OCI-LY3 (cell line): ENCODE results near the gene CLDN5.

Experiments used
- H2AFZ ChIP-seq: fragments of 200-600, 300-600 bp; shearing (Covaris generic); 2 replicates; pipeline ENCODE4 v1.6.0; 2014; ENCODE audit warnings: antibody characterized with exemption, low read depth, low read length
- H3K27ac ChIP-seq: fragments of 200-600, 300-600 bp; sonication (generic); 2 replicates; pipeline ENCODE4 v1.5.1; 2014; ENCODE audit warnings: mild to moderate bottlenecking, low read length, moderate library complexity, mixed read lengths
- H3K27me3 ChIP-seq: fragments of 200-600, 300-600 bp; sonication (generic); 2 replicates; pipeline ENCODE4 v1.6.1; 2014; ENCODE audit warnings: low read depth, low read length, mixed read lengths
- H3K36me3 ChIP-seq: fragments of 200-600, 300-600 bp; sonication (generic); replicated peaks from 2 replicates; pipeline ENCODE3; 2014; ENCODE audit warnings: low read depth, low read length, mixed read lengths
- H3K4me1 ChIP-seq: fragments of 300-600, 200-600 bp; sonication (generic); 2 replicates; pipeline ENCODE4 v1.6.1; 2014; ENCODE audit warnings: low read length, mixed read lengths
- H3K4me2 ChIP-seq: fragments of 200-600, 300-600 bp; sonication (generic); 2 replicates; pipeline ENCODE4 v1.6.1; 2014; ENCODE audit warnings: low read length, mixed read lengths
- H3K4me3 ChIP-seq: fragments of 300-600, 200-600 bp; sonication (generic); 2 replicates; pipeline ENCODE4 v1.5.1; 2014; ENCODE audit warnings: antibody characterized with exemption, mild to moderate bottlenecking, low read length, moderate library complexity
- H3K79me2 ChIP-seq: fragments of 300-600, 200-600 bp; shearing (Covaris generic); 2 replicates; pipeline ENCODE4 v1.6.1; 2014; ENCODE audit warnings: mild to moderate bottlenecking, low read length, mixed read lengths
- H3K9ac ChIP-seq: fragments of 300-600, 200-600 bp; shearing (Covaris generic); 2 replicates; pipeline ENCODE4 v1.6.0; 2014; ENCODE audit warnings: mild to moderate bottlenecking, low read length, moderate library complexity
- H3K9me3 ChIP-seq: fragments of 200-600, 300-600 bp; shearing (Covaris generic); 2 replicates; pipeline ENCODE4 v1.6.1; 2014; ENCODE audit warnings: low read length, mixed read lengths; ENCODE audit not compliant: insufficient read depth
- H4K20me1 ChIP-seq: fragments of 200-600, 300-600 bp; sonication (generic); 2 replicates; pipeline ENCODE4 v1.6.1; 2016; ENCODE audit warnings: low read length, mixed read lengths; ENCODE audit not compliant: insufficient read depth
- EZH2phosphoT487 ChIP-seq: fragments of 200-600 bp; shearing (Covaris generic); IDR thresholded peaks from 2 replicates; pipeline ENCODE4 v1.6.1; 2018; ENCODE audit warnings: antibody characterized with exemption, mixed run types, low read depth
- TF ChIP-seq, protein P1 (sequence below): fragments of 200-600, 300-600 bp; sonication (generic); IDR thresholded peaks from 2 replicates; pipeline ENCODE4 v1.5.1; 2014; ENCODE audit warnings: antibody characterized with exemption, low read length, low read depth

The CLDN5 gene

GRCh38 chr22:19546680-19547079, 22.5 kb upstream of the CLDN5 start:
- Histone ChIP-seq H3K27ac (no peak overlapping the region), H3K4me1 (no peaks in the 10 kb centered on the region), H3K27me3 (peaks cover 23% of the 10 kb centered on the region), H3K9ac (no peak overlapping the region), H4K20me1 (no peaks in the 10 kb centered on the region), H3K79me2 (no peaks in the 10 kb centered on the region), H3K4me2 (no peak overlapping the region), H3K36me3 (no peaks in the 10 kb centered on the region), H2AFZ (no peak overlapping the region), H3K9me3 (no peaks in the 10 kb centered on the region), H3K4me3 (no peak overlapping the region)
- TF ChIP-seq, protein P1, sequence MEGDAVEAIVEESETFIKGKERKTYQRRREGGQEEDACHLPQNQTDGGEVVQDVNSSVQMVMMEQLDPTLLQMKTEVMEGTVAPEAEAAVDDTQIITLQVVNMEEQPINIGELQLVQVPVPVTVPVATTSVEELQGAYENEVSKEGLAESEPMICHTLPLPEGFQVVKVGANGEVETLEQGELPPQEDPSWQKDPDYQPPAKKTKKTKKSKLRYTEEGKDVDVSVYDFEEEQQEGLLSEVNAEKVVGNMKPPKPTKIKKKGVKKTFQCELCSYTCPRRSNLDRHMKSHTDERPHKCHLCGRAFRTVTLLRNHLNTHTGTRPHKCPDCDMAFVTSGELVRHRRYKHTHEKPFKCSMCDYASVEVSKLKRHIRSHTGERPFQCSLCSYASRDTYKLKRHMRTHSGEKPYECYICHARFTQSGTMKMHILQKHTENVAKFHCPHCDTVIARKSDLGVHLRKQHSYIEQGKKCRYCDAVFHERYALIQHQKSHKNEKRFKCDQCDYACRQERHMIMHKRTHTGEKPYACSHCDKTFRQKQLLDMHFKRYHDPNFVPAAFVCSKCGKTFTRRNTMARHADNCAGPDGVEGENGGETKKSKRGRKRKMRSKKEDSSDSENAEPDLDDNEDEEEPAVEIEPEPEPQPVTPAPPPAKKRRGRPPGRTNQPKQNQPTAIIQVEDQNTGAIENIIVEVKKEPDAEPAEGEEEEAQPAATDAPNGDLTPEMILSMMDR: no peak
- no peak for TF ChIP-seq EZH2phosphoT487

GRCh38 chr22:19545935-19546207, 21.7 kb upstream of the CLDN5 start:
- Histone ChIP-seq H3K9ac (no peak overlapping the region), H3K4me2 (no peak overlapping the region), H3K9me3 (no peaks in the 10 kb centered on the region), H4K20me1 (no peaks in the 10 kb centered on the region), H3K27ac (no peak overlapping the region), H3K27me3 (peaks cover 27% of the 10 kb centered on the region), H3K79me2 (no peaks in the 10 kb centered on the region), H3K4me3 (no peak overlapping the region), H3K36me3 (no peaks in the 10 kb centered on the region), H3K4me1 (no peaks in the 10 kb centered on the region), H2AFZ (no peak overlapping the region)
- TF ChIP-seq EZH2phosphoT487: no peak
- TF ChIP-seq, protein P1: no peak

GRCh38 chr22:19543970-19544708, 19.9 kb upstream of the CLDN5 start:
- Histone ChIP-seq H3K27me3 (peaks cover 32% of the 10 kb centered on the region), H3K79me2 (no peaks in the 10 kb centered on the region), H2AFZ (no peak overlapping the region)

GRCh38 chr22:19540394-19540793, 16.2 kb upstream of the CLDN5 start:
- TF ChIP-seq, protein P1: no peak
- TF ChIP-seq EZH2phosphoT487: no peak
- H4K20me1 ChIP-seq: no peaks in the 10 kb centered on the region
- H2AFZ ChIP-seq: no peak overlapping the region
- H3K4me2 ChIP-seq: no peak overlapping the region
- H3K27me3 ChIP-seq: peaks cover 26% of the 10 kb centered on the region
- H3K4me1 ChIP-seq: no peaks in the 10 kb centered on the region
- no peaks in the 10 kb centered on the region for H3K9me3 ChIP-seq
- H3K9ac ChIP-seq: no peak overlapping the region
- H3K36me3 ChIP-seq: no peaks in the 10 kb centered on the region
- no peak overlapping the region for H3K27ac ChIP-seq
- H3K4me3 ChIP-seq: no peak overlapping the region
- no peaks in the 10 kb centered on the region for H3K79me2 ChIP-seq

More at GRCh38 chr22:19543970-19544708, 19.9 kb upstream of the CLDN5 start:
- Histone ChIP-seq H3K27ac (no peak overlapping the region), H3K9ac (no peak overlapping the region), H3K9me3 (no peaks in the 10 kb centered on the region), H3K4me3 (no peak overlapping the region), H4K20me1 (no peaks in the 10 kb centered on the region), H3K4me2 (no peak overlapping the region), H3K36me3 (no peaks in the 10 kb centered on the region), H3K4me1 (no peaks in the 10 kb centered on the region)
- TF ChIP-seq, protein P1: no peak
- TF ChIP-seq EZH2phosphoT487: no peak
